GM18867 (cell line): ENCODE measurements around the gene BCKDK.

Experiments
- ATAC-seq: cut with Tn5 transposase; IDR thresholded peaks from one replicate; pipeline ENCODE4 v1.9.1; 2021; ENCODE audit warnings: mild to moderate bottlenecking, moderate library complexity; ENCODE audit not compliant: unreplicated experiment

Gene BCKDK

DNA sequence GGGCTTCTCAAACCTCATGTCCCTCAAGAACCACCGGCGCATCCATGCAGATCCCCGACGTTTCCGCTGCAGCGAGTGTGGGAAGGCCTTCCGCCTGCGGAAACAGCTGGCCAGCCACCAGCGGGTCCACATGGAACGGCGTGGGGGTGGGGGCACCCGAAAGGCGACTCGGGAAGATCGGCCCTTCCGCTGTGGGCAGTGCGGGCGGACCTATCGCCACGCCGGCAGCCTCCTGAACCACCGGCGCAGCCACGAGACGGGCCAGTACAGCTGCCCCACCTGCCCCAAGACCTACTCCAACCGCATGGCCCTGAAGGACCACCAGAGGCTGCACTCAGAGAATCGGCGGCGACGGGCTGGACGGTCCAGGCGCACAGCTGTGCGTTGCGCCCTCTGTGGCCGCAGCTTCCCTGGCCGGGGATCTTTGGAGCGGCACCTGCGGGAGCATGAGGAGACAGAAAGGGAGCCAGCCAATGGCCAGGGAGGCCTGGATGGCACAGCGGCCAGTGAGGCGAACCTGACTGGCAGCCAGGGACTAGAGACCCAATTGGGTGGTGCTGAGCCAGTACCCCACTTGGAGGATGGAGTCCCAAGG is 28.1 kb upstream of the BCKDK start:
- ATAC-seq = no peak

DNA sequence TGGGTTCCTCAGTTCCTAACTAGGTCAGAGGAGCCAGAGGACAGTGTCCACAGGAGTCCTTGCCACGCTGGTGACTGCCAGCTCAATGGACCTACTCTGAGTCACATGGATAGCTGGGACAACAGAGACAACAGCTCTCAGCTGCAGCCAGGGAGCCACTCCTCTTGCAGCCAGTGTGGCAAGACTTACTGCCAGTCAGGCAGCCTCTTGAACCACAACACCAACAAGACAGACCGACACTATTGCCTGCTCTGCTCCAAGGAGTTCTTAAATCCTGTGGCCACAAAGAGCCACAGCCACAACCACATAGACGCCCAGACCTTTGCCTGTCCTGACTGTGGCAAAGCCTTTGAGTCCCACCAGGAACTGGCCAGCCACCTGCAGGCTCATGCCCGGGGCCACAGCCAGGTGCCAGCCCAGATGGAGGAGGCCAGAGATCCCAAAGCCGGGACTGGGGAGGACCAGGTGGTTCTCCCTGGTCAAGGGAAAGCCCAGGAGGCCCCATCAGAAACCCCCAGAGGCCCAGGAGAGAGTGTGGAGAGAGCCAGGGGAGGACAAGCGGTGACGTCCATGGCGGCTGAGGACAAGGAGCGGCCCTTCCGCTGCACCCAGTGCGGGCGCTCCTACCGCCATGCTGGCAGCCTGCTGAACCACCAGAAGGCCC is 27.3 kb upstream of the BCKDK start:
- ATAC-seq = no peak

DNA sequence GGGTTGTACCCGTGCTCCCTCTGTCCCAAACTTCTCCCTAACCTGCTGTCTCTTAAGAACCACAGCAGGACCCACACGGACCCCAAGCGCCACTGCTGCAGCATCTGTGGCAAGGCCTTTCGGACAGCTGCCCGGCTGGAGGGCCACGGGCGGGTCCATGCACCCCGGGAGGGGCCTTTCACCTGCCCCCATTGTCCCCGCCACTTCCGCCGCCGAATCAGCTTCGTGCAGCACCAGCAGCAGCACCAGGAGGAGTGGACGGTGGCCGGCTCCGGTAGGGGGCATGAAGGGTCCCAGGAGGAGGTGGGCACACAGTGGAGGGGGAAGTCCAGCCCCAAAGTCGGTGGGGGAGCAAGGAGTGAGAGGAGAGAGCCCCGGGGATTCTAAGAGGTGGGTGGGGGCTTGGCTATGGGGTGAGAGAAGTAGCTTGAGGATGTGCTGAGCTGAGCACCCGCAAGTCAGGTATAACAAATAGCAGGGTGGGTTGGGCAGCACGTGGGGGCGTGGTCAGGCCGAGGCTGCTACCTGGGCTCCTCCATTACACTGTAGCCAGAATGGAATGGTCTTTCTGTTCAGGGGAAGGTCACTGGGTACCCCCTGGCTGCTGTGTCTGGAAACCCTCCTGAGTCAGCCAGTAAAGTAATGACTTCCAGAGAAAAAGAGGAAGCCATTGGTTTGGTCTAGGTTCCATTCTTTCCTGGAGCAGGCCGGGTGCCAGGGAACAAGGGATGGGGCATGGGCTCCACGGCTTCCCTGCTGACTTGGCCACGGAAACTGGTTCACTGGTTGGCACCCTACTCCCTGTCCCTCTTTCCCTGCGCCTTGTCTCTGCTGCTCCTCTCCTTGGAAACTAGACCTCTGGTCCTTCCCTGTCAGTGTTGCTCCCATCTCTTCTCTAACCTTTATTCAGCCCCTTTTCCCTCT is 26.5 kb upstream of the BCKDK start:
- ATAC-seq = no peak

DNA sequence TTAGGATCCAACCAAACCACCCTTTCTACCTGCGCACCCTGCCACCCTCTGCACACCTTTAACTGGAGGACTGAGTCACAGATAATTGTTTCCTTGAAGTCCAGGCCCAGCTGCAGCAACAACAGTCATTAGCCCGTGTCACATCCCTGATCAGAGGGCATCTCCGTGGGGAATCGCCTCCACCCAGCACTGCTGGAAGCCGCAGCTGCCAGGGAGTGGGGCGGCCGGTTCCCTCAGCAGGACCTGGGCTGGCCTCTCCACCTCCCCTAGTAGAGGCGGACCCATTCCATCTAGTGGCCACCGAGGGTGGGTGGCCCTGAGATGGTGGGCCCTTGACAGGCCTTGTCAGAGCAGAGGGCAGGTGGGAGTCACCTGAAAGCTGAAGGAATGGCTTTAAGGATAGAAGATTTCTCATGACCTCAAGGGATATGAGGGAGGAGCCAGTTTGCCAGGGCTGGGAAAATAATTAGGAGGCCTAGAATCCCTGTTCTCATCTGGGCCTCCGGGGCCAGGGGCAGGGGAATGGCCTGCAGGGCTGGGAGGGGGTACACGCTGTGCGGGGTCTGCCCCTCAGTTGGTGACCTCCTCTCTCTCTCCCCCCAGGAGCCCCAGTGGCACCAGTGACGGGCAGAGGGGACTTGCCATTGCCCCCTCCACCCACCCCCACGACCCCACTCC is 25.7 kb upstream of the BCKDK start:
- ATAC-seq = no peak

DNA sequence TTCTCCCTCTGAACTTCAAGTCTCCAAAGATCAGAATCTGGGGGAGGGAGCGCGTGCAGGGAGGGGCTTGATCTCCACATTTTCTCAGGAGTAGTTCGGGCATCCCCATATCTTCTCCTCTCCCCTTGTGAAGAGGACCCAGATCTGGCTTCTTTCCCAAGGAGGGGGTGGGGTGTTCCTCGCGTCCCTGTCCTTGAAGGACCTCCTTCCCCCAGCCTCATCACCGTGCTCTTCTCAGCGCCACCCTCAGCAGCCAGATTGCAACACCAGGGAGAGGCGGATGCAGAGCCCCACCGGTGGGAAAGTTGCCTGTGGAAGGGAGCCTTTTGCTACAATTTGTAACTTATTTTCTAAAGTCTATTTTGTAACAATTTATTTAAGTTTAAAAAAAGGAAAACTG is 25.1 kb upstream of the BCKDK start:
- no peak for ATAC-seq

DNA sequence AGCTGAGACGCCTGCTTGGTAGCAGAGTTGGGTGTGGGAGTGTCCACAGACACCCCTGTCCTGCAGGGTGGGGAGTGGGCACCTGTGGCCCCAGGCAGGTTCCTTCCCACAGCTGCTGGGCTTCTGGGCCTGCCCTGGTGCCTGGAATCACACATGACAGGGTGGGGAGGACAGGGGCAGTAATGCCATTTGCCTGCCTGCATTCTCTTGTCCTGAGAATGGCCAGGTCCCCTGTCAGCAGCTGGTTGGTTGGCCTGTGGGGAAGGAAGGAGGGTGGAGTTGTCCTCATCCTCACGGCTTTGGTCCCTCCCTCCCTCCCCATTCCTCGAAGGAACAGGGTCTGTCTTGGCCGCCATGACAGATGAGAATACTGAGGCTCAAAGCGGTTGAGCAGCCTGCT is 24.6 kb upstream of the BCKDK start:
- ATAC-seq = no peak

- ATAC-seq = no peak
Measured at GRCh38 chr16:31083981-31084380, 24.2 kb upstream of the BCKDK start.

- no peak for ATAC-seq
Measured at GRCh38 chr16:31084584-31085302, 23.4 kb upstream of the BCKDK start.

- no peak for ATAC-seq
Measured at GRCh38 chr16:31085411-31085810, 22.8 kb upstream of the BCKDK start.

- no peak for ATAC-seq
Measured at GRCh38 chr16:31085873-31086628, 22.1 kb upstream of the BCKDK start.

DNA sequence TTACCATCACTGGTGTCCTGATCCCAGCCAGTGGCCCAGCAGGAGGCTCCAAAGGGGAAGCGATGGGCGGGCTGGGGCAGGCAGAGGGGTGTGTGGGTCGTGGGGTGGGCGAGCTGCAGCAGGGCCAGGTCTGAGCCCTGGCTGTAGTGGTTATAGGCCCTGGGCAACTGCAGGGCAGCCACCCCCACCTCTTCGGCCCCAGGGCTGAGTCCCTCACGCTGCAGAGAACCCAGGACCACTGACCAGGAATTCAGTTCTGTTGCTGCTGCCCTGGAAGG is 21.6 kb upstream of the BCKDK start:
- no peak for ATAC-seq

- ATAC-seq = no peak
Measured at GRCh38 chr16:31087481-31087880, 20.7 kb upstream of the BCKDK start.

- ATAC-seq = no peak
Measured at GRCh38 chr16:31087971-31088370, 20.2 kb upstream of the BCKDK start.

DNA sequence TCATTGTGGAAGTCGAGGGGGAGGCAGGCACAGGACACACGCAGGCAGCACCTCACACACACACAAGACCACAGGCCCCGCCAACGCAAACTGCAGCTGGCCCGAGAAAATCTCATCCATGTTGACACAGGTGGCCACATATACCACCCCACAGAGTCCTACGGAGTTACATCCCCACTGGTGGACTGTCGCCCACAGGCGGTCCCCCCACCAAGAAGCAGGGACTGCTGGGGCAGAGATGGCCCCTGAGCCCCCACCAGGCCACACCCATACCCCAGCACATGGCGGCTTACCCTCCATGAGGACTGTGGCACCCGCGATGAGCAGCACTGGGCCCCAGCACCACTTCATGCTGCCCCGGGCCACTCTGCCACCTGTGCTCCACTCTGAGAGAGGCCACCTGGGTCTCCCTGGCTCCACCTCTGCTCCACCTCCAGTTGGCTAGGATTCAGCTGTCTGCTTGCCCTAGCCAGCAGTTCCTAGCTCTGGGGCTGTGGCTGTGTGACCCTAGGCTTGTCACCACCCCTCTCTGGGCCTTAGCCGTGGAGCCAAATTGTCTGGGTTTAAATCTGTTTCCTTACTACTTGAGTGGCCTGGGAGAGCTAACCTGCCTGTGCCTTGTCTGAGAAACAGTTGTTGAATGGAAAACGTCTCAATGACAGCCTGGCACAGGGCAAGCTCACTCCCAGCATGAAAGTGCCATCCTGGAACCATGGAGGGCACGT is 19.6 kb upstream of the BCKDK start, which contains the start of gene PRSS53:
Gene PRSS53, minus strand, starts transcription at position 485 of the 725 bp plus-strand sequence. Its CDS starts 134 bp downstream, at position 351.
- no peak for ATAC-seq

GRCh38 chr16:31089199-31089598 is 19.0 kb upstream of the BCKDK start:
- no peak for ATAC-seq

DNA sequence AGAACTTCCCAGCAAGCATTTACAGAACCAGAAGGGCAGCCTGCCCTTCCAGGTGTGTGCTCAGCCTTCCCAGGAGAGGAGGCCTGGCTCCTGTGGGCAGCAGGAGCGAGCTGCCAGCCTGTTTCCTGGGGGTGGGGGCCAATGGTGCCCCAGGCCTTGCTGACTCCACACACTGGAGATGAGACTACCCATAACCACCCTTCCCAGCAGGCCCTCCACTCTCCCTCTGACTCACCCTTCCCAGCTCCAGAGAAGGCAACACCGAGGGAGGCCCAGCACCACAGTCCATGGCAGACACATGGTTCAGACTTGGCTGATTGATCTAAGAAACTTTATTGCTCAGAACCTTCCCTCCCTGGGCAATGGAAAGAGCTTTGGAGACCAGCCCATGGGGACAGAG is 17.6 kb upstream of the BCKDK start:
- no peak for ATAC-seq

GRCh38 chr16:31092330-31092729 is 15.9 kb upstream of the BCKDK start:
- ATAC-seq = no peak

- ATAC-seq = no peak
Measured at GRCh38 chr16:31093132-31093703, 15.0 kb upstream of the BCKDK start.

DNA sequence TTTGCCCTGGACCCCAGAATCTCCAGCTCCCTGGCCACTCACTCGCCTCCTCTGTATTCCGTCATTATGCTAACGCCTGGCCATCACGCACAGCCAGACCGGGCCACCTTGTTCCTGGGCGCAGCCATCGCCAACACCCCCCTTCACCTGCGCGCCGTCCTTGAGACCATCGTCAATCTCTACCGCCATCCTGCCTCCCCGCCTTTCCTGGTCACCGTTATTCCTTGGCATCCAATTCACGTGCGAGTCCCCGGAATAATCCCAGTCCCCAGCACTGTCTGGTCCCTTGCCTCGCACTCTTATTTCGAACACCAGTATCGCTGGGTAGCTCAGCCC is 14.1 kb upstream of the BCKDK start:
- ATAC-seq = peak; percentile 4
